Thoracic aorta (tissue), 2 donors: ENCODE results near the gene ZHX3. TPM values are rescaled to one million over a fixed set of nuclear protein-coding genes. Genes with fewer than 3 reads are reported as not detected.

Experiments
- ATAC-seq: fragments of 150-250 bp; one replicate; pipeline ENCODE4 v1.8.0; 2017; ENCODE audit warnings: low read depth; ENCODE audit not compliant: insufficient number of reproducible peaks, low FRiP score
- DNase-seq: peaks from one replicate; pipeline ENCODE4 v3.0.0-alpha.2; 2020; ENCODE audit warnings: low spot score
- H3K27ac ChIP-seq, 2 donors: fragments of 200-600 bp; sonication (generic); 1 replicate in 1 of 2; 2 replicates in 1 of 2; pipeline ENCODE4 v1.5.1; 2016; ENCODE audit warnings: mild to moderate bottlenecking in 2 of 2, moderate library complexity in 2 of 2
- H3K27me3 ChIP-seq: fragments of 200-600 bp; sonication (generic); replicated peaks from 2 replicates; pipeline ENCODE4 v1.6.0; 2016; ENCODE audit warnings: mild to moderate bottlenecking; ENCODE audit not compliant: insufficient read depth
- H3K36me3 ChIP-seq: fragments of 200-600 bp; sonication (generic); one replicate; pipeline ENCODE4 v1.5.1; 2016
- H3K4me1 ChIP-seq, 2 donors: fragments of 200-600 bp; sonication (generic); 1 replicate in 1 of 2; 2 replicates in 1 of 2; pipeline versions ENCODE4 v1.5.1 to v1.6.0; 2016; ENCODE audit warnings: low read depth in 2 of 2, mild to moderate bottlenecking in 1 of 2; ENCODE audit not compliant: control insufficient read depth in 1 of 2
- H3K4me3 ChIP-seq: fragments of 200-600 bp; sonication (generic); 2 replicates; pipeline ENCODE4 v1.5.1; 2016; ENCODE audit warnings: mild to moderate bottlenecking
- H3K9me3 ChIP-seq: fragments of 200-600 bp; sonication (generic); 2 replicates; pipeline ENCODE4 v1.5.1; 2016
- CTCF ChIP-seq: fragments of 200-600 bp; sonication (generic); IDR thresholded peaks from one replicate; pipeline ENCODE4 v1.5.1; 2019; ENCODE audit warnings: antibody characterized with exemption
- total RNA-seq, 2 donors: library from RNA; depleted of rRNA; stranded (reverse); fragments of >200 nt; gene quantifications; one replicate each; pipeline versions ENCODE4 v1.1.0 to v1.2.3, GENCODE V29; 2016

The ZHX3 gene
- total RNA-seq, 2 donors from 2014 or later: 60.8 to 74.9 TPM

GRCh38 chr20:41309817-41310216, 7.7 kb downstream of the ZHX3 start:
- DNase-seq (no peak), ATAC-seq (no peak)
- H3K9me3 ChIP-seq: no peaks in the 10 kb centered on the region
- TF ChIP-seq CTCF: no peak
- no peaks in the 10 kb centered on the region for H3K27me3 ChIP-seq
- no peaks in the 10 kb centered on the region for H3K36me3 ChIP-seq
- no peak overlapping the region for H3K4me3 ChIP-seq
- H3K4me1 ChIP-seq: peaks cover 30 to 43% of the 10 kb centered on the region in 2 donors
- H3K27ac ChIP-seq: peak overlapping the region in 1 of 2 donors; percentile 72

- H3K4me1 ChIP-seq: peaks cover 27 to 42% of the 10 kb centered on the region in 2 donors
- peak; percentile 70 for ATAC-seq
- H3K27ac ChIP-seq: peak overlapping the region; percentile 46 to 72
Observed at GRCh38 chr20:41308726-41309413, 8.7 kb downstream of the ZHX3 start.

GRCh38 chr20:41308290-41308711, 9.2 kb downstream of the ZHX3 start:
- Histone ChIP-seq H3K27ac (peak overlapping the region; percentile 36 to 72), H3K36me3 (no peaks in the 10 kb centered on the region), H3K27me3 (no peaks in the 10 kb centered on the region), H3K4me3 (no peak overlapping the region), H3K4me1 (peaks cover 27 to 44% of the 10 kb centered on the region in 2 donors), H3K9me3 (no peaks in the 10 kb centered on the region)
- no peak for TF ChIP-seq CTCF
- ATAC-seq (peak; percentile 56), DNase-seq (no peak)

More at GRCh38 chr20:41308726-41309413, 8.7 kb downstream of the ZHX3 start:
- no peaks in the 10 kb centered on the region for H3K27me3 ChIP-seq
- H3K36me3 ChIP-seq: no peaks in the 10 kb centered on the region
- TF ChIP-seq CTCF: no peak
- DNase-seq: no peak
- H3K9me3 ChIP-seq: no peaks in the 10 kb centered on the region
- no peak overlapping the region for H3K4me3 ChIP-seq

- ATAC-seq: no peak
- Histone ChIP-seq H3K4me1 (peaks cover 27 to 44% of the 10 kb centered on the region in 2 donors), H3K27me3 (no peaks in the 10 kb centered on the region), H3K27ac (no peak overlapping the region), H3K4me3 (no peak overlapping the region), H3K36me3 (no peaks in the 10 kb centered on the region), H3K9me3 (no peaks in the 10 kb centered on the region)
- DNase-seq: no peak
- no peak for TF ChIP-seq CTCF
Observed at GRCh38 chr20:41307021-41307420, 10.5 kb downstream of the ZHX3 start.

GRCh38 chr20:41306061-41306727, 11.3 kb downstream of the ZHX3 start:
- H3K36me3 ChIP-seq: no peaks in the 10 kb centered on the region
- no peaks in the 10 kb centered on the region for H3K27me3 ChIP-seq

More at GRCh38 chr20:41306061-41306727, 11.3 kb downstream of the ZHX3 start:
- ATAC-seq (no peak), DNase-seq (no peak)
- Histone ChIP-seq H3K9me3 (no peaks in the 10 kb centered on the region), H3K4me3 (no peak overlapping the region), H3K27ac (no peak overlapping the region), H3K4me1 (peaks cover 27 to 44% of the 10 kb centered on the region in 2 donors)
- TF ChIP-seq CTCF: no peak
